ENCODE measurements around the gene TRIM50. TPM values are rescaled to one million over a fixed set of nuclear protein-coding genes. Genes with fewer than 3 reads are reported as not detected.
"Not testable (repeated sequence)": the region's sequence is repeated elsewhere in the genome, so short reads cannot be mapped to it uniquely, and the experiment has no call there.

TRIM50 gene
- total RNA-seq, 2 experiments from 2014 or later, result not detected

GRCh38 chr7:73343671-73344380 lies 15.9 kb upstream of the TRIM50 start:
- peaks cover 6% of the 10 kb centered on the region for H3K27me3 Mint-ChIP-seq
- H3K4me3 Mint-ChIP-seq, result no peak overlapping the region
- H3K9me3 Mint-ChIP-seq, result no peaks in the 10 kb centered on the region
- H3K27ac Mint-ChIP-seq, result no peak overlapping the region
- intact Hi-C loops (cut with micrococcal nuclease), result no loop called here
- no peaks in the 10 kb centered on the region for H3K4me1 Mint-ChIP-seq (ENCODE audit: low read depth)
- no peak for DNase-seq
- ChIA-PET POLR2A (no interaction called here), CTCF (no interaction called here)
- no peaks in the 10 kb centered on the region for H3K36me3 Mint-ChIP-seq

DNA sequence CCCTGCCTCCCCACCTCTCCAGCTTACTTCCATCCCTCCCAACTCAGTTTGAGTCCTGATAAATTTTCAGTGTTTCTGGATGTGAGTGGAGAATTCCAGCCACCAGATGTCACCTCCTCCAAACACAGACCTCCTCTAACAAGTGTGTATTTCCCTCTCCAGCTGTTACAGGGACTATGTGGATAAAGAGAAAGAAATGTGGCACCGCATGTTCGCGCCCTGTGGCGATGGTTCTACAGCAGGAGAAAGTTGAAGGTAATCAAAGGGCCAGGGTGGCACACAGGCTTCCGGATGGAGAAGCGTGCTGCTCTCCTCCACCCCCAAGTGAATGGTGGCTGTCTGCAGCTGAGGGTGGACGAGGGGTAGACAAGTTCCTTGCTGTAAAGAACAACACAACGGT lies 14.8 kb upstream of the TRIM50 start:
- POLR2A ChIA-PET, result no interaction called here
- H3K27me3 Mint-ChIP-seq, result peaks cover 6% of the 10 kb centered on the region
- intact Hi-C loops (cut with micrococcal nuclease), result no loop called here
- H3K4me1 Mint-ChIP-seq (ENCODE audit: low read depth), result no peaks in the 10 kb centered on the region
- no peak overlapping the region for H3K27ac Mint-ChIP-seq
- H3K36me3 Mint-ChIP-seq, result no peaks in the 10 kb centered on the region
- DNase-seq, result no peak
- no peaks in the 10 kb centered on the region for H3K9me3 Mint-ChIP-seq
- CTCF ChIA-PET, result no interaction called here
- H3K4me3 Mint-ChIP-seq, result no peak overlapping the region

GRCh38 chr7:73341877-73342276 lies 14.0 kb upstream of the TRIM50 start:
- intact Hi-C loops (cut with micrococcal nuclease), result no loop called here
- ChIA-PET CTCF (no interaction called here), POLR2A (no interaction called here)
- DNase-seq, result peak; percentile 13
- Mint-ChIP-seq H3K4me1 (ENCODE audit: low read depth) (no peaks in the 10 kb centered on the region), H3K36me3 (no peaks in the 10 kb centered on the region), H3K9me3 (no peaks in the 10 kb centered on the region), H3K4me3 (no peak overlapping the region), H3K27me3 (peaks cover 6% of the 10 kb centered on the region), H3K27ac (no peak overlapping the region)

GRCh38 chr7:73340514-73340913 lies 12.6 kb upstream of the TRIM50 start:
- CTCF ChIA-PET, result no interaction called here

DNA sequence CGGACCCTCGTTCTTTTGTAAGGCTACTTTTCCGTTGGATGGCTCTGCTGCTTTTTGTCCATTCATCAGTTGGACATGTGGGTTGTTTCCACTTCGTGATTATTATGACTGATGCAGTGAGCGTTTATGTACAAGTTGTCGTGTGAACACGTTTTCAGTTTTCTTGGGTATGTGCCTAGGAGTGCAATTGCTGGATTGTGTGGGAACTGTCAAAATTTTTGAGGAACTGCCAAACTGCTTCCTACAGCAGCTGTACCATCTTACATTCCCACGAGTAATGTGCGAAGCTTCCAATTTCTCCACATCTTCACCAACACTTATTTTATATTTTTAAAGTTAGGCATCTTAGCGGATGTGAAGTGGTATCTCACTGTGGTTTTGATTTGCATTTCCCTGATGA lies 10.4 kb upstream of the TRIM50 start:
- intact Hi-C loops (cut with micrococcal nuclease), result no loop called here
- no peak overlapping the region for H3K27ac Mint-ChIP-seq
- CTCF ChIA-PET, result no interaction called here
- H3K9me3 Mint-ChIP-seq, result no peaks in the 10 kb centered on the region
- no peak for DNase-seq
- H3K36me3 Mint-ChIP-seq, result no peaks in the 10 kb centered on the region
- no peak overlapping the region for H3K4me3 Mint-ChIP-seq
- H3K27me3 Mint-ChIP-seq, result peaks cover 3% of the 10 kb centered on the region
- POLR2A ChIA-PET, result no interaction called here
- H3K4me1 Mint-ChIP-seq (ENCODE audit: low read depth), result no peaks in the 10 kb centered on the region

More at GRCh38 chr7:73340514-73340913, 12.6 kb upstream of the TRIM50 start:
- intact Hi-C loops (cut with micrococcal nuclease), result no loop called here
- peaks cover 6% of the 10 kb centered on the region for H3K27me3 Mint-ChIP-seq
- no peaks in the 10 kb centered on the region for H3K4me1 Mint-ChIP-seq (ENCODE audit: low read depth)
- no peaks in the 10 kb centered on the region for H3K36me3 Mint-ChIP-seq
- DNase-seq, result no peak
- no peak overlapping the region for H3K27ac Mint-ChIP-seq
- H3K4me3 Mint-ChIP-seq, result no peak overlapping the region
- no peaks in the 10 kb centered on the region for H3K9me3 Mint-ChIP-seq
- POLR2A ChIA-PET, result no interaction called here

DNA sequence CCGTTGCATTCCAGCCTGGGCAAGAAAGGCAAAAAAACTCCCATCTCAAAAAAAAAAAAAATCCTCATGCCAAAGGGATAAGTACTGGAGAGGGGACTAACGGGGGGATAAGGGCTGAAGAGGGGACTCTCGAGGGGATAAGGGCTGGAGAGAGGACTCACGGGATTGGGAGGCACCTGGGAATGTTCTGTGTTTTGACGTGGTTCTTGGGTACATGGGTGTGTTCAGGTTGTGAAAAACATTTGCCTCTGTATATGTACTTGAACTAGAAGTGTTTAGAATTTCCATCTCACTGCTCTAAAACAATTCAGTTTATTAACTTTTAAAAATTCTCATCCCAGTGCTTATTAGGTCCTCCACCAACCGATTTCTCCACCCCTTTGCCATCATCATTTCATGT lies 4.6 kb upstream of the TRIM50 start:
- POLR2A ChIA-PET, result no interaction called here
- intact Hi-C loops (cut with micrococcal nuclease), result no loop called here
- H3K27ac Mint-ChIP-seq, result no peak overlapping the region
- H3K4me1 Mint-ChIP-seq (ENCODE audit: low read depth), result no peaks in the 10 kb centered on the region
- no peak overlapping the region for H3K4me3 Mint-ChIP-seq
- H3K9me3 Mint-ChIP-seq, result no peaks in the 10 kb centered on the region
- H3K36me3 Mint-ChIP-seq, result no peaks in the 10 kb centered on the region
- CTCF ChIA-PET, result no interaction called here
- H3K27me3 Mint-ChIP-seq, result no peaks in the 10 kb centered on the region
- no peak for DNase-seq

GRCh38 chr7:73330772-73331171 lies 2.9 kb upstream of the TRIM50 start:
- no peaks in the 10 kb centered on the region for H3K27me3 Mint-ChIP-seq
- ChIA-PET CTCF (no interaction called here), POLR2A (no interaction called here)
- intact Hi-C loops (cut with micrococcal nuclease), result no loop called here
- no peak overlapping the region for H3K4me3 Mint-ChIP-seq
- no peak overlapping the region for H3K27ac Mint-ChIP-seq
- no peaks in the 10 kb centered on the region for H3K9me3 Mint-ChIP-seq
- no peak for DNase-seq
- H3K4me1 Mint-ChIP-seq (ENCODE audit: low read depth), result no peaks in the 10 kb centered on the region
- no peaks in the 10 kb centered on the region for H3K36me3 Mint-ChIP-seq

DNA sequence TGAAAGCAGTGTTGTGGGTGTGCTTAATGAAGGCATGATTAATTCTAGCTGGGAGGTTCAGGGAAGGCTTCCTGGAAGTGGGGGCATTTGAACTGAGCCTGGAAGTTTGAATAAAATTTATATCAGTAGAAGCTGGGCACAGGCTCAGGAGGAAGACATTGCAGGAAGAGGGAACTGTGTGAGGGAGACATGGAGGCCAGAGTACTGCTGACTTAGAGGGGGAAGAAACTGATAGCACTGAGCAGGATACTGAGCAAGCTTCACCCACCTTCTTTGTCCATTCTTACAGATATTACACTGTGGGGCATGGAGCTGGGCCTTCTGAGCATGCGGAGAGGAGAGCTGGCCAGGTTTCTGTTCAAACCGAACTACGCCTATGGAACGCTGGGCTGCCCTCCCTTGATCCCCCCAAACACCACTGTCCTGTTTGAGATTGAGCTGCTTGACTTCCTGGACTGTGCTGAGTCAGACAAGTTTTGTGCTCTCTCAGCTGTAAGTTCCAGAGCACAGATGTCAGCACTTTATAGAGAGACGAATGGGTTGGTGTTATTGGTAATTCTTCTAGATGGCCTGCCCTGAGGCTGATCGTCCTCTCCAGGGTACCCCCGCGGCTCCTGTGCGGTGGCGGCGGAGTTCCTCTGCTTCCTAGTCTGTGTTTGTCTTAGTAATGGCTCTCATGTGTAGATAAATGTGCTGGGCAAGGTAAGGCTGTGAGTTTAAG lies 2.1 kb upstream of the TRIM50 start:
- CTCF ChIA-PET, result no interaction called here

DNA sequence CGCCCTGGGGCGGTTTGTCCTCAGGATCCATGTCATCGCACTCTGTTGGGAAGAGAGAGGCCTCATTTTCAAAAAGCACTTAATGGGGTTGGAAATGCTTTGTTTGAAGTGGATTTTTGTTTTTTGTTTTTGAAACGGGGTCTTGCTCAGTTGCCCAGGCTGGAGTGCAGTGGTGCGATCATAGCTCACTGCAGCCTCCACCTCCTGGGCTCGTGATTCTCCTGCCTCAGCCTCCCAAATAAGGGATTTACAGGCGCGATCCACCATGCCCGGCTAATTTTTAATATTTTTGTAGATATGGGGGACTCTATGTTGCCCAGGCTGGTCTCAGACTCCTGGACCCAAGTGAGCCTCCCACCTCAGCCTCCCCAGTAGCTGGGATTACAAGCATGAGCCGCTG lies 814 bp upstream of the TRIM50 start:
- POLR2A ChIA-PET, result no interaction called here
- intact Hi-C loops (cut with micrococcal nuclease), result no loop called here

More for the DNA sequence above, 2.1 kb upstream of the TRIM50 start:
- no peaks in the 10 kb centered on the region for H3K9me3 Mint-ChIP-seq
- H3K36me3 Mint-ChIP-seq, result no peaks in the 10 kb centered on the region
- intact Hi-C loops (cut with micrococcal nuclease), result no loop called here
- no peak overlapping the region for H3K27ac Mint-ChIP-seq
- DNase-seq, result no peak
- no peaks in the 10 kb centered on the region for H3K4me1 Mint-ChIP-seq (ENCODE audit: low read depth)
- POLR2A ChIA-PET, result no interaction called here
- H3K27me3 Mint-ChIP-seq, result no peaks in the 10 kb centered on the region
- no peak overlapping the region for H3K4me3 Mint-ChIP-seq

GRCh38 chr7:73327449-73327848 lies 433 bp downstream of the TRIM50 start:
- H3K4me3 Mint-ChIP-seq; intact Hi-C loops (cut with micrococcal nuclease); H3K36me3 Mint-ChIP-seq; H3K27me3 Mint-ChIP-seq; H3K4me1 Mint-ChIP-seq (ENCODE audit: low read depth); CTCF ChIA-PET; H3K9me3 Mint-ChIP-seq; POLR2A ChIA-PET; H3K27ac Mint-ChIP-seq; DNase-seq: not testable (repeated sequence)

More for the DNA sequence above, 814 bp upstream of the TRIM50 start:
- Mint-ChIP-seq H3K27me3 (no peaks in the 10 kb centered on the region), H3K36me3 (no peaks in the 10 kb centered on the region), H3K27ac (no peak overlapping the region), H3K4me3 (no peak overlapping the region), H3K9me3 (no peaks in the 10 kb centered on the region), H3K4me1 (ENCODE audit: low read depth) (peaks cover 8% of the 10 kb centered on the region)
- CTCF ChIA-PET, result no interaction called here
- no peak for DNase-seq

DNA sequence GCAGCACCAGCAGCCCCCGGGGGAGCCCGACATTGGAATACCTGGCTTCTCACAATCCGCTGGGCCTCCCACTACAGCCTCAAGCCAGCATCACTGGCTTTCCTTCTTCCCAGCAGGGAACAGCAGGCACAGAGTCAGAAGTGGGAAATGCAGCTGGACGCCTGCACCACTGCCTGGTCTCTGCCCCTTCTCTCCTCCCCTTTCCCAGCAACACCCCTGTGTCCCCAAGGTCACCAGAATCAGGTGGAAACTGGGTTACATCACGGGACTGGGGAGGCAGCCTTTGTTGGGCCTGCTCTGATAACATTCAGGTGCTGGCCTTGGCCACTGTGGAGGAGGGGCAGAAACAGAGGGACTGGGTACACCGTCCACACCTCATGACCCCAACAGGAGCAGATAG lies 2.5 kb downstream of the TRIM50 start:
- H3K4me3 Mint-ChIP-seq; H3K27me3 Mint-ChIP-seq; H3K27ac Mint-ChIP-seq; POLR2A ChIA-PET; CTCF ChIA-PET; intact Hi-C loops (cut with micrococcal nuclease); H3K9me3 Mint-ChIP-seq; DNase-seq; H3K36me3 Mint-ChIP-seq; H3K4me1 Mint-ChIP-seq (ENCODE audit: low read depth): not testable (repeated sequence)

DNA sequence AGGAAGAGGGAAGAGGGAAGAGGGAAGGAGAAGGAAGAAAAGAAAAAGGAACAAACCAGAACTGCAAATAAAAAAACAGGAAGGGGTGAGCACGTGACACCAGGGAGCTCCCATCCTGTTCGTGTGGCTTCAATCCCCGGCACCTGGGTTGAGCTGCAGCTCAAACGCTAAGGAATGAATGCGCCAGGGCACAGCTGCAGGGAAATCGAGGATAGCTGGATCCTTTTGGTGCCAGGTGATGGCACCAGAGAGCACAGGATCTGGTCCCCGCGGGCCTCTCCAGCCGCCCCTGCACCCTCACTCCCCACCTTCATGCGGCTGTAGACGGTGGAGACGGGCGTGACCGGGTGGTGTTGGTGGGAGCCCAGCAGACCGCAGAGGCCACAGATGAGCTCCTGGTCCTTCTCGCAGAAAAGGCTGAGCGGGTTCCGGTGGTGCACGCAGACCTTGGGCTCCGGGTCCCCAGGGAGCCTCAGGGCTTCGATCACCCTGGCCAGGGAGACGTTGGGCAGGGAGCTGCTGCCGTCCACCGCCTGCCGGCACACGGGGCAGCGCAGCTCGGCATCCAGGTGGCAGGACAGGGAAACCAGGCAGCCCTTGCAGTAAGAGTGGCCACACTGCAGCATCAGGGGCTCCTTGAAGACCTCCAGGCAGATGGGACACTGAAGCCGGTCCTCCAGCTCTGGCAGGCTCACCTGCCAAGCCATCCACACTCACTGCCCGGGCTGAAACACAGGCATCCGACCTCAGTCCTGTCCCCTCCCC lies 3.6 kb downstream of the TRIM50 start:
- H3K27ac Mint-ChIP-seq, result not testable (repeated sequence)
- POLR2A ChIA-PET, result interaction anchor here (0.6 kb wide), 1 partner anchor 328 kb away, joined by 3 read pairs; no protein-coding TSS in a partner anchor

More for the DNA sequence above, 3.6 kb downstream of the TRIM50 start:
- DNase-seq, result peak; percentile 69
- H3K9me3 Mint-ChIP-seq; H3K27me3 Mint-ChIP-seq; intact Hi-C loops (cut with micrococcal nuclease); H3K4me1 Mint-ChIP-seq (ENCODE audit: low read depth); H3K36me3 Mint-ChIP-seq: not testable (repeated sequence)
- peak overlapping the region; percentile 17 for H3K4me3 Mint-ChIP-seq
- CTCF ChIA-PET, result interaction anchor here (0.8 to 2.1 kb wide), 6 partner anchors 10 to 128 kb away, joined by 3 to 22 read pairs (median 8); partner anchors contain the start of gene NSUN5
